ENCODE measurements around the gene PHYHIPL.

PHYHIPL gene

GRCh38 chr10:59176241-59177030 lies at the start of gene PHYHIPL:
PHYHIPL (plus strand) TSS chr10:59176643; CDS start chr10:59176854, 211 bp downstream.
- DNase-seq (ENCODE audit: low read depth, low spot score): no peak

GRCh38 chr10:59126991-59127390 lies 49.5 kb upstream of the PHYHIPL start:
- DNase-seq (ENCODE audit: low read depth, low spot score): no peak

GRCh38 chr10:59127991-59128390 lies 48.5 kb upstream of the PHYHIPL start:
- no peak for DNase-seq (ENCODE audit: low read depth, low spot score)

- DNase-seq (ENCODE audit: low read depth, low spot score): no peak
Measured at GRCh38 chr10:59129867-59130266, 46.6 kb upstream of the PHYHIPL start.

- DNase-seq (ENCODE audit: low read depth, low spot score): no peak
Measured at GRCh38 chr10:59131666-59132065, 44.8 kb upstream of the PHYHIPL start.

- no peak for DNase-seq (ENCODE audit: low read depth, low spot score)
Measured at GRCh38 chr10:59133841-59134593, 42.4 kb upstream of the PHYHIPL start.

GRCh38 chr10:59134785-59135184 lies 41.7 kb upstream of the PHYHIPL start:
- DNase-seq (ENCODE audit: low read depth, low spot score): no peak

GRCh38 chr10:59135275-59135674 lies 41.2 kb upstream of the PHYHIPL start:
- DNase-seq (ENCODE audit: low read depth, low spot score): no peak

GRCh38 chr10:59138052-59138451 lies 38.4 kb upstream of the PHYHIPL start:
- DNase-seq (ENCODE audit: low read depth, low spot score): no peak

GRCh38 chr10:59143544-59143943 lies 32.9 kb upstream of the PHYHIPL start:
- DNase-seq (ENCODE audit: low read depth, low spot score): no peak

- DNase-seq (ENCODE audit: low read depth, low spot score): no peak
Measured at GRCh38 chr10:59148701-59149100, 27.7 kb upstream of the PHYHIPL start.

- no peak for DNase-seq (ENCODE audit: low read depth, low spot score)
Measured at GRCh38 chr10:59155556-59155955, 20.9 kb upstream of the PHYHIPL start.

- no peak for DNase-seq (ENCODE audit: low read depth, low spot score)
Measured at GRCh38 chr10:59167512-59167911, 8.9 kb upstream of the PHYHIPL start.

GRCh38 chr10:59172567-59172966 lies 3.9 kb upstream of the PHYHIPL start:
- no peak for DNase-seq (ENCODE audit: low read depth, low spot score)

- DNase-seq (ENCODE audit: low read depth, low spot score): no peak
Measured at GRCh38 chr10:59173414-59173813, 3.0 kb upstream of the PHYHIPL start.

- no peak for DNase-seq (ENCODE audit: low read depth, low spot score)
Measured at GRCh38 chr10:59175538-59176240, 754 bp upstream of the PHYHIPL start.

GRCh38 chr10:59177031-59177797 lies 771 bp downstream of the PHYHIPL start:
- DNase-seq (ENCODE audit: low read depth, low spot score): no peak

- DNase-seq (ENCODE audit: low read depth, low spot score): no peak
Measured at GRCh38 chr10:59177836-59178235, 1.4 kb downstream of the PHYHIPL start.

GRCh38 chr10:59179068-59179467 lies 2.6 kb downstream of the PHYHIPL start:
- DNase-seq (ENCODE audit: low read depth, low spot score): no peak

- no peak for DNase-seq (ENCODE audit: low read depth, low spot score)
Measured at GRCh38 chr10:59180689-59181270, 4.3 kb downstream of the PHYHIPL start.

GRCh38 chr10:59181668-59182067 lies 5.2 kb downstream of the PHYHIPL start:
- no peak for DNase-seq (ENCODE audit: low read depth, low spot score)
